HG03196 (cell line): ENCODE data around the gene KLRF1.
A peak's percentile ranks its signal among the peaks of the same experiment; 100 is the strongest.

Experiments
- ATAC-seq: cut with Tn5 transposase; IDR thresholded peaks from one replicate; pipeline ENCODE4 v1.9.1; 2021; ENCODE audit not compliant: unreplicated experiment

Gene KLRF1, protein sequence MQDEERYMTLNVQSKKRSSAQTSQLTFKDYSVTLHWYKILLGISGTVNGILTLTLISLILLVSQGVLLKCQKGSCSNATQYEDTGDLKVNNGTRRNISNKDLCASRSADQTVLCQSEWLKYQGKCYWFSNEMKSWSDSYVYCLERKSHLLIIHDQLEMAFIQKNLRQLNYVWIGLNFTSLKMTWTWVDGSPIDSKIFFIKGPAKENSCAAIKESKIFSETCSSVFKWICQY

DNA sequence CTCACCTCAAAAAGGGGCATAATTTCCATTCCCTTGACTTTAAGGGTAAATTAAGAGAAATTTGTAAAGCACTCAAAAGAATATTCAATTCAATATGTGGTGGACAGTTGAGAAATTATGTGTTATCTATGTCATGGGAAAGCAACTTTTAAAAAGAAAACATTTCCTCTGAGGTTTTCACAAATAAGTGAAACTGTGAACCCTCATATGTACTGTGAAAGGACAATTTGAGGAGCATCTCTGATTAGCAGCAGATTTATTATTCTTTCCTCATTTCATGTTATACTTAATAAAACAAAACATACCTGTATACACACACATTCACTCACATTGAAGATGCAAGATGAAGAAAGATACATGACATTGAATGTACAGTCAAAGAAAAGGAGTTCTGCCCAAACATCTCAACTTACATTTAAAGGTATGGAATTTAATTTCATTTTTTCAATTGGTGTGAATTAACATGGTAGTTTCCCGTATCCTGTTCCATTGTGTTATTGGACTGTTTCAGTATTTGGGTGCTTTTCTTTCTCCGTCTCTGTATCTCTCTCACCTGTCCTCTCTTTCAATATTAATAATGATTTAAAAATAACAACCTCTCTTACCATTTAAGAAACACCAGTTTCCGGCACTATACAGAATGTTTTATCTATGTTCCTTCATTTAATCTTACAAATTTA lies at the start of gene KLRF1:
TSS of gene KLRF1 (plus strand) at position 273 of the 680 bp plus-strand sequence. CDS start at position 337, 64 bp downstream.
- no peak for ATAC-seq

DNA sequence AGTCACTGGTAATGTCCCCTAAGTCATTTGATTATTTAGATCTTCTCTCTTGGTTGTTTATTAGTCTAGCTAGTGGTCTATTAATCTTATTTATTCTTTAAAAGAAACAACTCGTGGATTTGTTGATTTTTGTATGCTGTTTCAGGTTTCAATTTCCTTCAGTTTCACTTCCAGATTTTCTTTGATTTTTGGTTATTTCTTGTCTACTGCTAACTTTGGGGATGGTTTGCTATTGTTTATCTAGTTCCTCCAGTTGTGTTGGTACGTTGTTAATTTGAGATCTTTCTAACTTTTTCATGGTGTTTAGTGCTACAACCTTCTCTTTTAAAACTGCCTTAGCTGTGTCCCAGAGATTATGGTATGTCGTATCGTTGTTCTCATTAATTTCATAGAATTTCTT lies 48.1 kb upstream of the KLRF1 start:
- no peak for ATAC-seq

DNA sequence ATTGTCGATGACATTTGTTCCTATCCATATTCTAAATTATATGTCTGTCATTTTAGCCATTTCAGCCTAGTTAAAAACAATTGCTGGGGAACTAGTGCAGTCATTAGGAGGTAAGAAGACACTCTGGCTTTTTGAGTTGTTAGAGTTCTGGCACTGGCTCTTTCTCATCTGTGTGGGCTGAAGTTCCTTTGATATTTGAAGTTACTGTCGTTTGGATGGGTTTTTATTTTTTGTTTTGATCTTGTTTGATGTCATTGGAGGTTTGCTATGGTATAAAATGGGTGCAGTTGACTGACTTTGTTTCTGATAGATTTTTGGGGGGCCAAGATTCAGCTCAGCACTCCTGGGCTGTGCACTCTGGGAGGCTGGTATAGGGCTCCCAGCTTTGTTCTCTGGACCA lies 45.9 kb upstream of the KLRF1 start:
- ATAC-seq: no peak

DNA sequence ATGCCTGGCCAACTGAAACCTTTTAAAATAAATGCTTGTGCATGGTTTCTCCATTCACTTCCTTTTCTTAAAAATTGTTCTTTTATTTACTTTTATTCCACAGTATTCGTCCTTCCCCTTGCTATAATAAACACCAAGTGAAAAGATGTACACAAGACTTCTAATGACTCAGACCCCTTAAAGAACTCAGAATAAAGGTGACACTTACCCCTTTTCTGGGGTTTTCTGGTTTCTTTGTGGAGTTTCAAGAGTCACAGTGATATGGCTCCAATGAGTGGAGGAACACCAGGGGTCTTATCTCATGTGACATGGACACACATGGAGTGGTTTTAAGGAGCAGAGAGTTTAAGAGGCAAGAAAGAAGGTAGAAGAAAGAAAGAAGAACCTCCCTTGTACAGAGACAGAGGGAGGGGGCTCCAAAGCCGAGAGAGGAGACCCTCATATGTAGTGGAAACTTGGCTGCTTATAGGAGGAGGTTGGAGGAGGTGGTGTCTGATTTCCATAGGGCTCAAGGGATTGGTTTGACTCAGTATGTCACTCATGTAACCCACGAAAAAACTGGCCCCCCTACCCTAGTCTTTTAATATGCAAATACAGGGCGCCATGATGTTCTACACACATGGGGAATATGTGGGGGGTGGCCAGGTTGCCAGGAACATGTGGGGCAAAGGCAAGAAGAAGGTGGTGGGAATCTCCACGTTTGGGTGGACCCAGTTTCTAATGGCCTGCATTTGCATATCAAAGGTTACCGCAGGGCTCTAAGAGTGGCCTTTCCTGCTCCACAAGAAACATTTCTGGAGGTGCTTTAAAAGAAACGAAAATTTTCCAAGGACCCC lies 44.5 kb upstream of the KLRF1 start:
- ATAC-seq: no peak

DNA sequence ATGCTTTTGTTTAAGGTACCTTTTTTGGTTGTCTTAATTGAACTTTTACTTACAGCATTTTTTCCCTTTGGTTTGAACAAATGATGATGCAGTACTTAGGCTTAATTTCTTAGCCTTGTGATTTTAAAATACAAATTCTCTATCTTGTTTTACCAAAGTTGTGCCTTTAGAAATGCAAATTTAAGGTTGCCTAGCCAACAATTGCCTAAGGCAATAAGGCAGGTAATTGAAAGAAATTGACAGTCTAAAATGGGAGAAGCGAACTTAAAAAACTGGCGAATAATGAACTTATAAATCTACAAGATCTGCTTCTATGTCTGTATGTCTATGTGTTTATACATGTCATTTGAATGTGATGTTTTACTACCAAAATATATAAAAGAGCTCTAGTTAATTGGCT lies 43.0 kb upstream of the KLRF1 start:
- ATAC-seq: no peak

DNA sequence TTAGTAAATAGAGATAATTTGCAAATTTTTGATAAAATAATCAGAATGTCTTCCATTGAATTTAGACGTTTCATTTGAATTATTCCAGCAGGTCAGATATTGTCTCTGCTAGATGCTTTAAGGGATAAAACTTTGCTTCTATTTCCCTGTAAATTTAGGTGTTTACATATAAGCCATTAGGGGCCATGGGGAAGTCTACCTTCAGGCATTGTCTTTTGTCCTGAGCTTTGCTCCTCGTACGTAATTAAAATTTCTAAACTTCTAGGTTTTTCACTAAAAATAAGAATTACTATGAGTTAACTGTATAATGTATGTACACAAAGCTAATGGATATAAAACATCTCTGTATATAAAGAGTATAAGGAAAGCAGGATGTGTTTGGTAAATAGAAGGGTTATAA lies 42.5 kb upstream of the KLRF1 start:
- no peak for ATAC-seq

DNA sequence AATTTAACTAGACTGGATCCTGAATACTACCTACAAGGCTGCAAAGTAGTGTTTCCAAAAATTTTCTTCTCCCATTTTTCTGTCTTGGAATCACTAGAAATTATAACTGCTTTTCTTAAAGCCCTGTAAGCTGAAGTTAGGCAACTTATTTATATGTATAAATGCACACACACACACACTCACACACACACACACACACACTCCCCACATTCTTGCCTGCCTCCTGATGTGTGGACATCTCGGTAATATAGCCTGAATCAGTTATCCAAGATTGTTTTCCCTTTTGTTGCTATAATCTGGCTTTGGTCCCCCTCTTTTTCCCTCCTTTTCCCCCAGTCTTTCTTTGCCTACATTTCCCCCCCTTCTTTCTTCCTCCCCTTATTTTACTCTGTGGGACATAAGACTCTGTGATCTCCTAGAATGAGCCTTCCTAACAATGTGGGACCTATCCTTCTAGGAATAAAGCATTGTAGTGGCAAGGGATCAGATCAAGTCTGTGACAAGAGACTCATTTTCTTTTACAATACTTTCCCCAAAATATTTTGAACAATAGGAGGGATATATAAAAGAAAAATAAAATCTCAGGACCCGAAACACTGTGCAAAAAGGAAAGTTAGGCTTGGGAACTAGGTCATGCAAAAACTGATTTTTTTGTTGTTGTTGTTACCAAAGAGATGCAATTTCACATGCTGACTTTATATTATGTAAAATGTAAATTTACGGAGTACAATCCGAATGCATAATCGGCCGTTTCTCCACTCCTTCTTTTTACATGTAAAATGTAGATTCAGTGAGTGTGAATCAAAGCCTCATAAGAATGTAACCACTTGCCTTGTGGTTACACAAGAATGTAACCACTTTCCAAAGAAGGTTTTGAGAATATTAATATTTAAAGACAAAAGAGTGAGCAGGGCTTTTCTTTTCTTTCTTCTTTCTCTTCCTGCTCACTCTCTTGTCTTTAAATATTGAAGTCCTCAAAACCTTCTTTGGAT lies 40.3 kb upstream of the KLRF1 start:
- no peak for ATAC-seq

DNA sequence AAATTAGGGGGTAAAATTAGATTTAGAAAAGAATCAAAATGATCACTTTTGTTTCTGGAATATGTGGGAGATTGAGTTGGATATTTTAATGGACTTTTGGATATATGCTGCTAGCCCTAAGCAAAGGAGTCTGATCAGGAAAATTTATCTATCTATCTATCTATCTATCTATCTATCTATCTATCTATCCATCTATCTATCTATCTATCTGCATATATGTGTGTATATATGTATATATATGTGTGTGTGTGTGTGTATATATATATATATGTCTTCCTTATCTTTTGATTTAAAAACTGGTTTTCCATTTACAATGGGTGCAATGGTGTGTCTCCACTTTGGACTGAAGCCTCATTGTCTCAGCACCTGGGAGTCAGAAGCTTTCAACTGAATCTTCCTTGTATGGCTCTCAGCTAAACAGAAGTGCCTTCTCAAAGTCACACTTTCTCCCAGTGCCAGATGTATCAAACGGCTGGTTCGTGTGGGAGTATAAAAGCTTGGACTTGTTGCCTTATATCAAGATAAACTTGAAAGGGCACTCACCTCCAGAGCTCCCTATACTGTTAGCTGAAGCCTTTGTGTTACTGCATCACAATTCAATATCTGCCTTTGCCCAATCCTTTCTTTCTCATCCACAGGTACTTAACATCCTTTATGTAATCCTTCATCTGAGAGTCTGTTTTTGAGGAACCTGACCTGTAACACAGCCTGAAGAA lies 34.9 kb upstream of the KLRF1 start:
- no peak for ATAC-seq

DNA sequence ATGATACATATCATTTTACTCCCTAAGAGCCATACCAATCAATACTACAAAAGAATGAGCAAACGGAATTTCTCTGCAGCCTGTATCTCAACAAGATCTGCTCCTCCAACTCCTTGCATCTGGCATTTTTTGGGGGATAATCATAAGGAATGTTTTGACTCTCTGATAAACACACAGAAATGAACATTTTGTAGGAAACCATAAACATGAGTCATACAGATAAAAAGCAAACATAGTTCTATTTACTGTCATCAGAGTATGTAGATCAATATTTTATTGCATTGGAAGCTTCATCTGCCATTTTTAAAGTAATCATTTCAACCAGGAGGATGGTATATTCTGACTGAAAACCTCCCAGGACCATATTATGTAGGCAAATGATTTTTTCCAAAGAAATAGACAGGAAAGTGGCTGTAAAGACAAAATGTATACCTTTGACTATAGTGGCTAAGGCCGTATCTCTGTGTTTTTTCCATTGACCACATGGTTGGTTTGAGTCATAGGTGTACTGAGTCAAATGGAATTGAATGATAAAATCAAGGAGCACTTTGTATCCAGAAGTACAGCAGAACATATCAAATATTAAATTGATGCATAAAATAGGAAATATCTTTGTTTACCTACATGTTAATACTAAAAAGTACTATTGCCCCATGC lies 34.2 kb upstream of the KLRF1 start:
- no peak for ATAC-seq

DNA sequence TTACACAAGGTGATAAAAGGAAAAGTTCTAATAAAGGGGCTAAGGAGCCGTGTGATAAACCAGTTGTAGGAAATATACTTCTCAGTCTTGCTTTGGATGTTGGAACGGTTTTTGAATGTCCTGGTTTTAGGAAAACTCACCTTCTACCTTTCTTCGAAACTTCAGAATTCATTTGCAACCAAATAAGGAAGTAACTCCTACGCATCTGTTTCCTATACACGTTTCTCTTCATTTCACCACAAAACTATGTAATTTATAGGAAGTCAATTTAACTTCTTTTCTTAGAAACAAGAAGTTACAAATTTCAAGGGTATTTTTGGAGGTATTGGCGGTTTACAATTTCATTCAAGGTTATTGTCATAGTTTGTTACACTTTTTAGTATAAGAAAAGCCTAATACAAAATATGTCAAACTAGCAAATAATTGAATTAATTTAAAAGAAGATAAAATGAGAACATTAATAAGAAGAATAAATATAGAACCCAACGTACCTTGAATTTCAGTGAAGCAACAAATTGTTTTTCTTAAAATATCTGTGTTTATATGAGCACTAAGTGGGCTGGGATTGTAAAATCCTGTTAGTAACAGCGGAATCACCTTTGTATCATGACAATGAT lies 33.4 kb upstream of the KLRF1 start:
- ATAC-seq: no peak

DNA sequence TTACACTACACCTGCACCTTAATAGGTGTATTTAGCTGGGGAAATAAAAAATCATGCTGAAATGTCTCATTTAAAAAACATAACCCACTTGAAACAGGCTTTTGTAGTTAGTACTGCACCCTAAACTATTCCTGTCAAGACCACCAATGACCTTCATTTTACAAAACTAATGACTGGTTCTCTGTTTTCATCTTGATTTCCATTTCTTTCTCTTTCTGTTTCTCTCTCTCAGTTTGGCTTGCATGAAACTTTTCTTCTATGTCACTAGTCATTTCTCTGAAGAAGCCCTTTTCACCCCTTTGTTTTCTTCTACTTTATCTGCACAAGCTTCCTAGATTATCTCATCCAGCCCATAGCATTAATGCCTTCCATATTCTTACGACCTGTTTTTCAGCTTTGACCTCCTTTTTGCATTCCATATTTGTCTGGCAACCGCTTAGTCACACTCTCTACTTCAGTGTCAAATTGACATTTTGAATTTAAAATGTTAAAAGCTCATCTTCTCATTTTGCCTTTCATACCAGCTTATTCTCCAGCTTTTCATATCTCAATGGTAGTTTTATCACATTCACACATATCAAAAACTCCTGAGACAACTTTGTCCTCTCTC lies 32.7 kb upstream of the KLRF1 start:
- ATAC-seq: no peak

DNA sequence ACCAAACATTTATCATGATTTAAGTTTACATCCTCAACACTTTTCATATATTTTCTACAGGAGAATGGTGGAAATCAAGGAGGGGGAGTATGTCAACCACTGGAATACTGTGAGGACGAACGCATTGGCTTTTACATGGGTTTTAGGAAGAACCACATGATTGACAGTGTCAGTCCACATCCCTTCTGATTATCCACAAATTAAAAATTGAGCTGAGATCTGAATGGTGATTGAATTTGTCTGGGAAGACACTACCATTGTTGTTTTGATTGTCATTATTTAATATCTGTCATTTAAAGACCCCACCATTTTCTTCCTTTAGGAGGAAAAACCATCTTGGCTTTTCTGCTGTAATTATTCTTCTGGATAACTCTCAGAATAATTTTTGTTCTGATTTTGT lies 31.3 kb upstream of the KLRF1 start:
- no peak for ATAC-seq

DNA sequence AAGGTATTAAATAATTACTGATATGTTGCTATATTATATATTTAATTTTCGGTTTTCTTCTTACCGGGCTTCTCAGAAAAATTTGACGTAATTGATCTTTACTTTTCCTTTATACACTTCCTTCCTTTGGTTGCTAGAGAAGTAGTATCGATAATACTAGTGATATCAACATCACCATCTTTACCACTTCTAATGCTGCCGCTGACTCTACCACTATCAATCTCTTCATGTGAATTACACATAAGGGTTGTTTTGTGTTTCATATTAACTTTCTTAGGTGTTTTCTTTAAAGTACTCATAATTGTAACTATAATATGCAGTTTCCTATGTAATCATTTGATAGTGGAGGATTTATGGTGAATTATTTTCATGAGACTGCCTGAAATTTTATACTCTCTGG lies 30.9 kb upstream of the KLRF1 start:
- no peak for ATAC-seq

DNA sequence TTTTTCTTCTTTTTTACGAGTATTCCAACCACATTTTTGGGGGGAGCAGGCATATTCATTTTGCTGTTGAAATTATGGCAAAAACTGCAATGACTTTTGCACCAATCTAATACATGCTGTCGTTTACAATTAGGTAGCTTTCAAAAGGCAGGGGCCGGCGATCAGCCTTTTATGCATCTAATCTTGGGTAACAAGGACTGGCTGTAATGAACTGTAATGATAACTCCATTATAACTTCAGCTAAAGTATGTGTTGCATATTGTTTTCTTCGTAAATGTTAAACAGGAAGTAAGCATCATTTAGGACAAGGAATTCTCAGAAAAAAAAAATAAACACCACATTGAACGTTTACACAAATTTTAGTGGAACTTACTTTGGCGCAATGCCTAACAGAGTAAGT lies 30.3 kb upstream of the KLRF1 start:
- ATAC-seq: no peak

DNA sequence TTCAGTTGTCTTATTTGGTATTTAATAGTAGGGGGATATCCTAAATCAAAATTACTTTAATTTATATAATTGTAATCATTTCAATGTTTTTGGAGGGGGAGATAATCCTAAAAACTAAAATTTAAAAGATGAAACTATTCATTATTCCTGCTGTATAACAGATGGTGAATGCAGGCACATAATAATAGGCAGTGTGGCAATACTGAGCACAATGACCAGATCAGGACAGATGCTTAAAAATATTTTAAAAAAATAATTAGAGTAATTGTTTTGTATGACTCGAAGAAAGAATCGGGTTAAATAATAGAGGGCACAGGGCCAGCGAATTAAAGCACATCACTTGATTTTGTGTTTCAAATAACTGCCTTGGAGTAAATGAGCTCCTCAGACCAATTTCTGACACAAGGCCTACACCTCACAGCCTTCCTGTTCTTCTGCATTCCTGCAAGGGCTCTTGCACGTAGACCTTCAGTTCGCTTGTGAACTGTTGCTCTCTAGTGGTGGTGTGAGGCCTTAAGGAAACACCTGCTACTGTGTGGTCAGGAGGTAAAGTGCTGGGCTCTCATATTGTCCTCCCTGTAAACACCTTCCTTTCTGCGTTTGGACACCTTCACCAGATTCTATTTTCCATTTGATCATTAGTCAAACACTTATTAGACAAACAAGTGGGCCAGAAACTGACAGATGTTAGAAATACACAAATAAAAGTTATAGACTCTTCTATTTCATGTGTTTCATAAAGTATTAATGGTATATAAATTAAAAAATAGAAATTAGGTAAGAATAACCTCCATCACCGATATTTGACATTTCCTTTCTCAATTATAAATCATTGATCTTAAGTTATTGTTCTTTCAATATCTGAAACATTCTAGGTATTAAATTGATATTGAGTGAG lies 29.3 kb upstream of the KLRF1 start:
- ATAC-seq: peak; percentile 93

DNA sequence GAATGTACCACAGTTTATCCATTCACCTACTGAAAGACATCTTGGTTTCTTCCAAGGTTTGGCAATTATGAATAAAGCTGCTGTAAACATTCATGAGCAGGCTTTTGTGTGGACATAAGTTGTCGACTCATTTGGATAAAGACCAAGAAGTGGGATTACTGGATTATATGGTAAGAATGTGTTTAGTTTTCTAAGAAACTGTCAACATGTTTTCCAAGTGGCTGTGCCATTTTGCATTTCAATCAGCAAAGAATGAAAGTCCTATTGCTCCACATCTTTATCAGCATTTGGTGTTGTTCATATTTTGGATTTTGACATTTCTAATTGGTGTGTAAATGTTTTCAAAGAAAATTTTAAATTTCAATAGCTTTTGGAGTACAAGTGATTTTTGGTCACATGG lies 27.3 kb upstream of the KLRF1 start:
- ATAC-seq: no peak

DNA sequence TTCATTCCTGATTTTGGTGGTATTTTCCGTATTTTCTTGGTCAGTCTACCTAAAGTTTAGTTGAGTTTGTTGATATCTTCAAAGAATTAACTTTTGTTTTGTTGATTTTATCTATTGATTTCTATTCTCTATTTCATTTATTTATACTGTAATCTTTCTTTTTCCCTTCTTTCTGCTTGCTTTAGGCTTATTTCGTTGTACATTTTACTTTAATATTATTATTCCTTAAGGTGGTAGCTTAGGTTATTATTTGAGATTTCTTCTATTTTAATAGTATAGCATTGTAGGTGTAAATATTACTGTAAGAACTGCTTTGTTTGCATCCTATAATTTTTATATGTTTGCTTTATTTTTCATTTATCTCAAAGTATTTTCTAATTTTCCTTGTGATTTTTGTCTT lies 21.4 kb upstream of the KLRF1 start:
- ATAC-seq: no peak

DNA sequence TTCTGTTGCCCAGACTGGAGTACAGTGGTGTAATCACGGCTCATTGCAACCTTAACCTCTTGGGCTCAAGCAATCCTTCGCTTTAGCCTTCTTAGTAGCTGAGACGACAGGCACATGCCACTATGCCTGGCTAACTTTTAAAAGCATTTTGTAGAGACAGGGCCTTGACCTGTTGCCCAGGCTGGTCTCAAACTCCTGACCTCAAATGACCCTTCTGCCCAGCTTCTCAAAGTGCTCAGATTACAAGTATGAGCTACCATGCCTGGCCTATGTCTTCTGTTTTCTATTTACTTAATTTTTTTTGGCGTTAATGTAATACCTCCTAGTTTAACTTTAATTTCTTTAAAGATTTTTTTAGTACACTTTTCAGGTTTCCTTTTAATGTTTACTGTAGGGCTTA lies 20.6 kb upstream of the KLRF1 start:
- no peak for ATAC-seq
